HEK293T (cell line): ENCODE measurements around the gene TTC38.

Source experiments
- CTCF ChIA-PET: fragments of 350-600 bp; formaldehyde crosslinking; extraction: SDS; loops from one replicate; lab custom pipeline; 2021; ENCODE audit warnings: antibody characterized with exemption, inconsistent platforms; lab: Yijun Ruan, JAX
- POLR2A ChIA-PET: fragments of 350-600 bp; formaldehyde crosslinking; extraction: SDS; loops from one replicate; lab custom pipeline; 2020; ENCODE audit warnings: antibody characterized with exemption, inconsistent platforms; lab: Yijun Ruan, JAX
- DNase-seq: peaks from one replicate; pipeline ENCODE4 v3.0.0; 2012; ENCODE audit warnings: mixed read lengths; ENCODE audit errors: extremely low spot score
- ARNT ChIP-seq: fragments of 450-650 bp; IDR thresholded peaks from 2 replicates; pipeline ENCODE4 v1.6.1; 2017; ENCODE audit warnings: mild to moderate bottlenecking
- BHLHE40 ChIP-seq: fragments of 450-650 bp; IDR thresholded peaks from 2 replicates; pipeline ENCODE4 v1.6.1; 2016; ENCODE audit warnings: mild to moderate bottlenecking, moderate library complexity, borderline replicate concordance
- CTBP1 ChIP-seq: fragments of 450-650 bp; IDR thresholded peaks from 2 replicates; pipeline ENCODE4 v1.6.1; 2016; ENCODE audit warnings: borderline replicate concordance
- ELF4 ChIP-seq: fragments of 450-650 bp; IDR thresholded peaks from 2 replicates; pipeline ENCODE4 v1.6.1; 2017; ENCODE audit warnings: antibody characterized with exemption
- FOXA1 ChIP-seq: fragments of 450-650 bp; IDR thresholded peaks from 2 replicates; pipeline ENCODE4 v1.6.1; 2016; ENCODE audit warnings: mild to moderate bottlenecking
- FOXK2 ChIP-seq: fragments of 450-650 bp; IDR thresholded peaks from 2 replicates; pipeline ENCODE4 v1.6.1; 2016; ENCODE audit warnings: mild to moderate bottlenecking
- FOXM1 ChIP-seq: fragments of 450-650 bp; IDR thresholded peaks from 2 replicates; pipeline ENCODE4 v1.6.1; 2017; ENCODE audit warnings: mild to moderate bottlenecking, borderline replicate concordance
- HDGF ChIP-seq: fragments of 450-650 bp; IDR thresholded peaks from 2 replicates; pipeline ENCODE4 v1.6.1; 2017; ENCODE audit warnings: antibody characterized with exemption, borderline replicate concordance
- L3MBTL2 ChIP-seq: fragments of 450-650 bp; conservative IDR thresholded peaks from 2 replicates; pipeline ENCODE4 v1.6.1; 2016; ENCODE audit warnings: mild to moderate bottlenecking
- LEF1 ChIP-seq: fragments of 450-650 bp; IDR thresholded peaks from 2 replicates; pipeline ENCODE4 v1.6.1; 2017; ENCODE audit warnings: mild to moderate bottlenecking, borderline replicate concordance
- NFRKB ChIP-seq: fragments of 450-650 bp; IDR thresholded peaks from 2 replicates; pipeline ENCODE4 v1.6.1; 2016; ENCODE audit warnings: mild to moderate bottlenecking, moderate library complexity
- SP1 ChIP-seq: fragments of 450-650 bp; IDR thresholded peaks from 2 replicates; pipeline ENCODE4 v1.6.1; 2017
- SUZ12 ChIP-seq: fragments of 450-650 bp; IDR thresholded peaks from 2 replicates; pipeline ENCODE4 v1.6.1; 2016; ENCODE audit warnings: mild to moderate bottlenecking
- TARDBP ChIP-seq: fragments of 450-650 bp; IDR thresholded peaks from 2 replicates; pipeline ENCODE4 v1.6.1; 2016
- ZNF384 ChIP-seq: fragments of 450-650 bp; IDR thresholded peaks from 2 replicates; pipeline ENCODE4 v1.6.1; 2016
- TF ChIP-seq, protein P1 (sequence below): fragments of 450-650 bp; IDR thresholded peaks from 2 replicates; pipeline ENCODE4 v1.6.1; 2016

The TTC38 gene

DNA sequence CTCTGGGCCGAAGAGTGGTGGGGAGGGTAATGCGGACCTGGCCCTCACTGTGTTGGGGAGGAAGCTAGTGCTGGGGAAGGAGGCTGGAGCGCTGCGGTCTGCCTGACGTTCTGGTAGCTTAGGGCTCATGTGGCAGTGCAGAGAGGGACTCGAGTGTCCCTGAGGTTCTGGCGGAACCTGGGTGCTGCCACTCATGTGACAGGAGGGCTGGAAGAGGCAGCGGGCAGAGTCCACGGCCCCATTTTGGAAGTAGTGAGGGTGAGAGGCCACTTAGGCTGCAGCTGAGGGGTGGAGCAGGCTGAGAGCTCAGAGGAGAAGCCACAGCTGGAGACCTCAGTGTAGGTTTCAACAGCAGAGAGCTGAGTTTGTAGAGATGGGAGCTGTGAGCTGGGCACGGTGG is 51.5 kb downstream of the TTC38 start:
- CTCF ChIA-PET, result no interaction called here
- DNase-seq, result no peak
- POLR2A ChIA-PET, result interaction anchor here (1.7 kb wide), 1 partner anchor 18 kb away, joined by 4 read pairs; no protein-coding TSS in a partner anchor
- no peak for TF ChIP-seq ARNT

DNA sequence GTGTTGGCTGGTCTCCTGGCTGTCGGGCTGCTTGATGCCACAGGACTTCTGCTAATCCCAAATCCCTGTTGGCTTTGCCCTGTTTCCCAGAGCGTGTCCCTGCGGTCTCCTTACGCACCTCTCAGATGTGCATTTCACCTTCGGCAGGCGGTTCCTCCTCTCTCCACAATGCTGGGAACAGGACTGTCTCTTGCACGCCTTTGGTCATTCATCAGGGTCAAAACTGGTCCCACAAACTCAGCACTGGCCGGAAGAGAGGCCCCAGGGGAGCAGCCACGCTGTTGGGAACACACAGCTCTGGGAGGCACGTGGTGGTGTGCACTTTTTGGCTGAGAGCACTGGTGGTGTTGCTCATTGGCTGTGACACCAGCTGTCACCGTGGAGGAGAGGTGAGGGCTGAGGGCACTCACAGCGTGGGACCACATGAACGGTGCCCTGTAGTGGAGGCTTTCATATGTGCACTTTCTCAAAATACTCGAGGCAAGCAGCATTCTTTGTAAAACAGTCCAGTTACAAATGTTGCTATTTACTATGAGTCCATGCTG is 52.4 kb downstream of the TTC38 start:
- ChIA-PET POLR2A (no interaction called here), CTCF (no interaction called here)
- TF ChIP-seq NFRKB, result no peak
- no peak for TF ChIP-seq TARDBP
- TF ChIP-seq ELF4, result no peak
- TF ChIP-seq CTBP1, result no peak
- TF ChIP-seq, protein P1, sequence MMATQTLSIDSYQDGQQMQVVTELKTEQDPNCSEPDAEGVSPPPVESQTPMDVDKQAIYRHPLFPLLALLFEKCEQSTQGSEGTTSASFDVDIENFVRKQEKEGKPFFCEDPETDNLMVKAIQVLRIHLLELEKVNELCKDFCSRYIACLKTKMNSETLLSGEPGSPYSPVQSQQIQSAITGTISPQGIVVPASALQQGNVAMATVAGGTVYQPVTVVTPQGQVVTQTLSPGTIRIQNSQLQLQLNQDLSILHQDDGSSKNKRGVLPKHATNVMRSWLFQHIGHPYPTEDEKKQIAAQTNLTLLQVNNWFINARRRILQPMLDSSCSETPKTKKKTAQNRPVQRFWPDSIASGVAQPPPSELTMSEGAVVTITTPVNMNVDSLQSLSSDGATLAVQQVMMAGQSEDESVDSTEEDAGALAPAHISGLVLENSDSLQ, result no peak
- no peak for TF ChIP-seq LEF1
- no peak for DNase-seq

DNA sequence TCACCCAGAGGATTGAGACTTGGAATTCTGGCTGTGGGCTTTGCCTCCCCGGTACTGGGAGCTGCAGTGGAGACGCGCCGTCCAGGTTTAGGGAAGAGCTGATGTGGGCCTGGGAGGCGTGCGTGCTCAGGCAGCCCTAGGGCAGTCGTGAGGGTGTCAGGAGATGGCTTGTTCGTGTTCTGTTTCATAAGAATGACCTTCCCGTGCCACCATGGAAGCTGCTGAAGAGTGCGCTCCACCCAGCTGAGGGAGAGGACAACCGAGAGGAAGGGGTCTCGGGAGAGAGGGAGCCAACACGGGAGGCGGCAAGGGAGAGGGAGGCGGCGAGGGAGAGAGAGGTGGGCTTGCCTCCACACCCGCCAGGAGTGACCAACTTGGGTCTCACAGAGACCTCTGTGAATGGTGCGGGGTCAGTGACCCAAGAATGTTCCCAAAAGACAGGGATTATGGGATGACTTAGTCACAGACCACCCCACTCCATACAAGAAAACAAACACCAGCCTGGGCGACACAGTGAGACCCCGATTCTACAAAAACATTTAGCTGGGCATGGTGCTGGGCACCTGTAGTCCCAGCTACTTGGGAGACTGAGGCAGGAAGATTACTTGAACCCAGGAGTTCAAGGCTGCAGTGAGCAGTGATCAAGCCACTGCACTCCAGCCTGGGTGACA is 53.0 kb downstream of the TTC38 start:
- TF ChIP-seq NFRKB (no peak), CTBP1 (no peak), BHLHE40 (no peak), LEF1 (no peak), ARNT (no peak)
- POLR2A ChIA-PET, result no interaction called here
- CTCF ChIA-PET, result no interaction called here
- no peak for DNase-seq

DNA sequence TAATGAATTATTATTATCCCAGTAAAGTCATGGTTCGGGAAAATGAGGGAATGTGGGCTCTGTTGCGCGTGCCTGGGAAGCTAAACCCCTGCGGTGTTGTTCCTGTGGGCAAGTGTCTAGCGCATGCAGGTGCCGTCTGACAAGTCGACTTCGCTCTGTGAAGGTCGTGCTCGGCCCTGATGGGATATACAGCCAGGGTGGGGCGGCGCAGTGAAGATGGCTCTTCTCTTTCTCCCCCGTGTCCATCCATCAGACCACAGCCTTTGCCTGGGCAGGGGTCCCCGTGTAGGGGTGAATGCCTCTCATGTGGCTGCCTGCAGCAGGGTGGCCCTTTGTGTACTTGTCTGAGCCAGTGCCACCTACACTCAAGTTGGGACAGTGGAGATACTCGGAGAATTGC is 54.9 kb downstream of the TTC38 start:
- TF ChIP-seq ELF4 (no peak), NFRKB (no peak), LEF1 (no peak), BHLHE40 (no peak), TARDBP (no peak), ZNF384 (no peak), ARNT (no peak), L3MBTL2 (no peak), FOXA1 (no peak), CTBP1 (no peak), SP1 (no peak), FOXK2 (no peak), FOXM1 (no peak), SUZ12 (no peak), HDGF (no peak)
- TF ChIP-seq, protein P1, result no peak
- CTCF ChIA-PET, result no interaction called here
- POLR2A ChIA-PET, result no interaction called here
- no peak for DNase-seq

DNA sequence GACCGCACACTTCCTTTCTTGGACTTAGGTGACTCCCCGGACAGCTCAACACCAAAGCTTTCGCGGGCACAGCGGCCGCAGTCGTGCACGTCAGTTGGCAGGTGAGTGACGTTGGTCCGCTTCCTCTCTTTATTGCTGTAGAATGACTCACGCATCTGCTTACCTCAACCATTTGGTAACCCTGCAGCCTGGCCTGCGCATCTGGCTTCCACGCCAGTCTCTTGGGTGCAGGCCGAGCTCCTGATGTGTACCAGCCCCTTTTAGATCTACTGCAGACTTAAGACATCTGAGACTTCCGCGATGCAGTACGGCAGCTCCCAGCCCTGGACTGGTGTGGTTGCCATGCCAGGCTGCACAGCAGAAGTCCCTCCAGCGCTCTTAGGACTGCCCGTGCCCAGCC is 55.4 kb downstream of the TTC38 start:
- ChIA-PET POLR2A (interaction anchor here (1.4 kb wide), 1 partner anchor 13 kb away, joined by 4 read pairs; the partner anchor contains the start of gene TRMU), CTCF (interaction anchor here (1.0 kb wide), 1 partner anchor 11 kb away, joined by 3 read pairs; no protein-coding TSS in a partner anchor)
- no peak for DNase-seq
- no peak for TF ChIP-seq ARNT
- no peak for TF ChIP-seq L3MBTL2
- no peak for TF ChIP-seq SUZ12
- no peak for TF ChIP-seq NFRKB
- no peak for TF ChIP-seq HDGF
- no peak for TF ChIP-seq LEF1
- TF ChIP-seq ZNF384, result no peak
- TF ChIP-seq CTBP1, result no peak
- TF ChIP-seq FOXA1, result no peak
- no peak for TF ChIP-seq BHLHE40
- TF ChIP-seq, protein P1, result no peak

DNA sequence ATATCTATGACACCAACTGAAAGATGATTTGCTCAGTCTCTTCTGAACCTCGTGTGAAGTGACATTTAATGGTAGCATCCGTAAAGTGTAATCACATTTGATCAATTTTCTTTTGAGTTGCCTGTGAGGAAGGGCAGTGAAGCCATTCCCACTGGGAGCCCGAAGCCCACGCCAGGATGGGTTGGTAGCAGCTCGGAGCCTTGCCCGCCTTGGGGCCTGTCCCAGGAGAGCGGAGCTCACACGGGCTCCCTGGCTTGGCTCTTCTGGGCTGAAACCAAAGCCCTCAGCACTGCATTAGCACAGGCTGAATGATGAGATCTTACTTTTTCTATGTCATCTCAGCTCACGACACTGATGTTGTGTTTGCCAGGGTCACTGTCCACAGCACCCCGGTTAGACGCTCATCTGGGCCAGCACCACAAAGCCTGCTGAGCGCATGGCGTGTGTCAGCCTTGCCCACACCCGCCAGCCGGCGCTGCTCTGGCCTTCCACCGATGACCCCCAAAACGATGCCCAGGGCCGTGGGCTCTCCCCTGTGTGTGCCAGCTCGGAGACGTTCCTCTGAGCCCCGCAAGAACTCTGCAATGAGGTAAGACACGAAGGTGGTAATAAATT is 58.4 kb downstream of the TTC38 start:
- POLR2A ChIA-PET, result interaction anchor here (0.6 to 1.1 kb wide), 2 partner anchors 8 to 10 kb away, joined by 3 read pairs; partner anchors contain the start of gene TRMU
- TF ChIP-seq, protein P1, result no peak
- TF ChIP-seq FOXM1 (no peak), ELF4 (no peak), L3MBTL2 (no peak), NFRKB (no peak), TARDBP (no peak), CTBP1 (no peak)
- DNase-seq, result no peak
- CTCF ChIA-PET, result no interaction called here
